HG03520 (cell line): Measurements from ENCODE around the gene ZC3H12C.
"Not testable (repeated sequence)": the region's sequence is repeated elsewhere in the genome, so short reads cannot be mapped to it uniquely, and the experiment has no call there.

Source experiments
- ATAC-seq: cut with Tn5 transposase; IDR thresholded peaks from one replicate; pipeline ENCODE4 v1.9.1; 2021; ENCODE audit warnings: mild to moderate bottlenecking, moderate library complexity; ENCODE audit not compliant: unreplicated experiment

ZC3H12C gene

GRCh38 chr11:110092515-110093406, at the start of gene ZC3H12C:
TSS of gene ZC3H12C (plus strand) at chr11:110093392. CDS start at chr11:110093412, 20 bp downstream.
- ATAC-seq = peak; percentile 63

DNA sequence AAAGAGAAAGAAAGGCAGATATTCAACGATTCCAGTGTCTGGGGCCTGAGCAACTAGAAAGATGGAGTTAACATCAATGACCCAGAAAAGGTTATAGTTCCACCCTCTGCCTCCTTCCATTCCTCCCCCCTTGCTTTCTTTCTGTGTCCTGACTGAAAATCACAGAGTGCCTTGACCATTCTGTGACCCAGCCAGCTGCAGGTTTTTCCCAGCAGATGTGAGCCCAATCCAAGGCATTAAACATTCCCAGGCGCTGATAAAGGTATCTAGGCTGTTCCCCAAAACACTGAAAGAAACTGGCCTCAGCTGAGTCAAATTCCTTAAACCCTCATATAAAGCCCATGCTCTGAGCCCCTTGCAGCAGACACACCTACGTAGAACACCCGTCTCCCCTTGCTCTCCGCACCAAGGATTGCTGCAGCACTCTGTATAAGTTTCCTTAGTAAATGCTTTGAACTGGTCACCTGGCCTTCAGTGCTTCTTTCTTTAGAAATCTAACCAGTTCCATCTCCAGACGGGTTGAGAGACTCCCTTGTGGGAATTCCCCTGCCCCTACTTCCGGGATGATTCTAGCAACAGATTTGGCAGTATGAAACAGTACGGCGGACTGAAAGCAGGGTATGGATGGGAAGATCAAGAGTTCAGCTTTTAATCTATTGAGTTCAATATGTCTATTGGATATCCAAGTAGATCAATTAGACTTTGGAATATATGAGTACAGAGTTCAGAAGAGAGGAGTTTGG, 48.8 kb upstream of the ZC3H12C start:
- no peak for ATAC-seq

DNA sequence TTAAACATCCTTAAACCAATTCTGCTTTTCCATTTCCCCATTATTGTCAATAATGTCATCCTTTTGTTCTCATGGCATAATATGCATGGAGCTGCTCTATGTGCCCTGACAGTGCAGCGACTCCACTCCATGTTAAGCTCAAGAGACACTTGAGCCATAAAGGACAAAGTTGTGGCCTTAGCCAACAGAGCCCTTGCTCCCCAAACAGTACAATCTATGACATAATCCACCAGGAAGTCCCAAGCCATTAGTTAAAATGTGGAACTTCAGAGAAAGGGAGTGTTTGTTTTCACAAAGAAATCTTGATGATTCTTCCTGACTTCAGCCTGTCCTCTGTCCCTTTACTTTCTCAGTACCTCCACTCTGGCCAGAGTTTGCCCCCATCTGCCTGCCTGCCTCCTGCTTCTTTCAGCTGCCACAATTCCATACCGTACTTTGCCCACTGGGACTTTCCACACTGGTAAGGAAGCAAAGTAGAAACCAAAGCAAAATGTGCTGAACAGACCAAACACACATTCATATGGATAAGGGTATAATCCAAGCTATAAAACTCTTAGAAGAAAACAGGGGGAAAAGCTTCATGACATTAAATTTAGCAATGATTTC, 46.3 kb upstream of the ZC3H12C start:
- no peak for ATAC-seq

DNA sequence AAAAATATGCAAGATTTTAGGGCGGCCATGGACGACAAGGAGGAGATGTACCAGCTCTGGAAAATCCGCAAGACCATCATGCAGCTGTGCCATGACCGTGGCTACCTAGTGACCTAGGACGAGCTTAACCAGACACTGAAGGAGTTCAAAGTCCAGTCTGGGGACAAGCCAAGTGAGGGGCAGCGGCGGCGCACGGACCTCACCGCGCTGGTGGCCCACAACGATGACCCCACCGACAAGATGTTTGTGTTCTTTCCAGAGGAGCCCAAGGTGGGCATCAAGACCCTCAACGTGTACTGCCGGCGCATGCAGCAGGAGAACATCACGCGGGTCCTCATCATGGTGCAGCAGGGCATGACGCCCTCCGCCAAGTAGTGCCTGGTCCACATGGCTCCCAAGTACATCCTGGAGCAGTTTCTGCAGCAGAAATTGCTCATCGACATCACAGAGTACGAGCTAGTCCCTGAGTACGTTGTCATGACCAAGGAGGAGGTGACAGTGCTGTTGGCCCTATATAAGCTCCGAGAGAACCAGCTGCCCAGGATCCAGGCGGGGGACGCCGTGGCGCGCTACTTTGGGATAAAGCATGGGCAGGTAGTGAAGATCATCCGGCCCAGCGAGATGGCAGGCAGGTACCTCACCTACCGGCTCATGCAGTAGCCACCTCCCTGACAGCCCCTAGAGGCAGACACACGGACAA, 43.5 kb upstream of the ZC3H12C start:
- no peak for ATAC-seq

GRCh38 chr11:110050201-110050506, 43.0 kb upstream of the ZC3H12C start:
- ATAC-seq = no peak

GRCh38 chr11:110053848-110054414, 39.3 kb upstream of the ZC3H12C start:
- ATAC-seq = no peak

GRCh38 chr11:110056956-110057355, 36.2 kb upstream of the ZC3H12C start:
- ATAC-seq = no peak

- ATAC-seq = no peak
Measured at GRCh38 chr11:110059706-110060463, 33.3 kb upstream of the ZC3H12C start.

GRCh38 chr11:110061296-110061695, 31.9 kb upstream of the ZC3H12C start:
- no peak for ATAC-seq

DNA sequence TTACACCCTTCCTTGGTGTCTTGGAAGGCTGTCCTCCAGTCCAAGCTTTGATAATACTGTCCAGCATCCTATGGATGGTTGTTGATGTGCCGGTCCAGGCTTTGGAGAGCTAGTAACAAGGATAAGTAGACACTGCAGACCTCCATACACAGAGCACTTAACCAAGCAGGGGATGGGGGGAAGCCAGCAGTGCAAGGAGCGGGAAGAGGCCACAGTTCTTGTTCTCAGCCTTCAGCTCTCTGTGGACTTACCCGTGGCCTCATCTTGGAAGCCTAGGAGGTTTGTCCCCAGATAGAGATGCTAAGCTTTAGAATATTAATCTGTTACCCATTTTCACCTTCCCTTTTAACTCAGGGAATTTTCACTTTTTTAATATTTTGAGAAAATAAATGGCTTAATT, 30.9 kb upstream of the ZC3H12C start:
- ATAC-seq = no peak

DNA sequence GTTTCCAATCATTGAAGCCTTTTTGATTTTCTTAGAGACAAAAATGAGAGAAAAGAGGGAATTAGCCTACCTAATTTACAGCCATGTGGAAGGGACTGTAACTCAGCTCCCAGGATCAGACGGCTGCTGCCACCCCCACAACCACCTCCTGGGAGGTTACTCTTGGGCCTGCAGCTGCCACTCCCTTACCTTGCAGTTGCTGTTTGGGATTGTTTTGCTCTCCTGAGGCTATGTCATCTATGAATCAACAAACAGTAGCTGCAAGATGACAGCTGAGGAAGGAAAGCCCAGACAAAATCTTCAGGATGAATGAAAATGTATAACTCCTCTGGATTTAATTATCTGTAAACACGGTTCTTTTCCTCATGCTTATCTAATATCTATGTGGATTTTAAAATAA, 28.0 kb upstream of the ZC3H12C start:
- no peak for ATAC-seq

- ATAC-seq = not testable (repeated sequence)
Measured at GRCh38 chr11:110068001-110068400, 25.2 kb upstream of the ZC3H12C start.

- no peak for ATAC-seq
Measured at GRCh38 chr11:110069158-110069737, 23.9 kb upstream of the ZC3H12C start.

- no peak for ATAC-seq
Measured at GRCh38 chr11:110070176-110070575, 23.0 kb upstream of the ZC3H12C start.

DNA sequence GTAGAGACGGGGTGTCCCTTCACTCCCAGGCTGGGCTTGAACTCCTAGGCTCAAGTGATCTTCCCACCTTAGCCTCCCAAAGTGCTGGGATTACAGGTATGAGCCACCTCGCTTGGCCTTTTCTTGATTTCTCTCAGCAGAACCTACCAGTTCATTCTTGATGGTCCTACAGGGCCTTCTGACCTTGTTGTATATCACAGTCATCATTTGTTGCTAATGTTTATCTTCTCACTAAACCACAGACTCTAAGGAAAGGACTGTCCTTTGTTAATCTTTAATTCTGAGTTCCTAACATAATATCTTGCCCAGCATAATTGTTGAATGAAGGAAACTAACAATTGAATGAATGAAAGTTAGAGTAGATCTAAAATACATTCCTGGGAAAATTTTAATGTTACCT, 22.0 kb upstream of the ZC3H12C start:
- ATAC-seq = no peak

- no peak for ATAC-seq
Measured at GRCh38 chr11:110072930-110073329, 20.3 kb upstream of the ZC3H12C start.

DNA sequence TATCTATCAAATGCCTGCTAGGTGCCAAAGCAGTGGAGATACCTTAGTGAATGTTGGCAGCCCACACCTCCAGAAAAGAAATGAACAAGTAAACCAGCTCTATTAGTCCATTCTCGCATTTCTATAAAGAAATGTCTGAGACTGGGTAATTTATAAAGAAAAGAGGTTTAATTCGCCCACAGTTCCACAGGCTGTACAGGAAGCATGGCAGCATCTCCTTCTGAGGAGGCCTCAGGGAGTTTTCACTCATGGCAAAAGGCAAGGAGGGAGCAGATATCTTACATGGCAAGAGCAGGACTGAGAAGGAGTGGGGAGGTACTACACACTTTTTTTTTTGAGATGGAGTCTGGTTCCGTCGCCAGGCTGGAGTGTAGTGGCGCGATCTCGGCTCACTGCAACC, 18.7 kb upstream of the ZC3H12C start:
- no peak for ATAC-seq

DNA sequence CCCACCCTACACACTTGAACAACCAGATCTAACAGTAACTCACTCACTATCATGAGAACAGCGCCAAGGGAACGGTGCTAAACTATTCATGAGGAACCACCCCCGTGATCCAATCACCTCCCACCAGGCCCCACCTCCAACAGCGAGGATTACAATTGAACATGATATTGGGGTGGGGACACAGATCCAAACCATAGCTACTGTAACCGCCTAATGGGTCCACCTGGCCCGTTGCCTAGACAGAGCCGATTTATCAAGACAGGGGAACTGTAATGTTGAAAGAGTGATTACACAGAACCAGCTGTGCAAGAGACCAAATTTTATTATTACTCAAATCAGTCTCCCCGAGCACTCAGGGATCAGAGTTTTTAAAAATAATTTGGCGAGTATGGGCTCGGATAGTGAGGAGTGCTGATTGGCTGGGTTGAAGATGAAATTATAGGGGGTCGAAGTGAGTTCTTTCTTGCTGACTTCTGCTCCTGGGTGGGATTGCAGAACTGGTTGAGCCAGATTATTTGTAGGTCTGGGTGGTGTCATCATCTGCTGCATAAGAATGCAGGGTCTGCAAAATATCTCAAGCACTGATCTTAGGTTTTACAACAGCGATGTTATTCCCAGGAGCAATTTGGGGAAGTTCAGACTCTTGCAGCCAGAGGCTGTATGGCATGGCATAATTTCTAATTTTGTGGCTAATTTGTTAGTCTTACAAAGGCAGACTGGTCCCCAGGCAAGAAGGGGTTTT, 17.9 kb upstream of the ZC3H12C start:
- ATAC-seq = no peak

DNA sequence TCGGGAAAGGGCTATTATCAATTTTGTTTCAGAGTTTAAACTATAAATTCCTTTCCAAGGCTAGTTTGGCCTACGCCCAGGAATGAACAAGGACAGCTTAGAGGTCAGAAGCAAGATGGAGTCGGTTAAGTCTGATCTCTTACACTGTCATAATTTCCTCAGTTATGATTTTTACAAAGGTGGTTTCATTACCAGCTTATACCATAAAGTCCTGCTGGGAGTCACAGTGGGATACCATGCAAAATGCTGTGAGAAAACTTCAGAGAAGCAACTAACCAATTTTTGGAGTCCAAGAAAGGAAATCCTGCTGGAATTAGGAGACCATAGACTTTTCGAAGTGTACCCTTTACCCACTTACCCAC, 17.4 kb upstream of the ZC3H12C start:
- no peak for ATAC-seq
